Measurements from ENCODE around the gene TRIM54. TPM values are rescaled to one million over a fixed set of nuclear protein-coding genes. Genes with fewer than 3 reads are reported as not detected.

The TRIM54 gene
- total and polyA plus RNA-seq, 8 donors, result 0.13 to 0.87 (median 0.43) TPM; not detected in 4

- Histone ChIP-seq H3K4me1 (peaks cover 5 to 7% (median 6%) of the 10 kb centered on the region in 4 donors), H3K36me3 (peaks cover 13 to 23% (median 18%) of the 10 kb centered on the region in 4 donors), H3K4me3 (no peak overlapping the region), H3K27me3 (peaks cover 0 to 34% (median 18%) of the 10 kb centered on the region in 3 donors), H3K9me3 (no peaks in the 10 kb centered on the region), H3K27ac (no peak overlapping the region)
- intact Hi-C loops (cut with DNase I; ENCODE audit: low total_unique reads), result no loop called here
- 64 to 88% (median 81%) methylated on average over 4 of the region's 4 CpGs for WGBS, 5 donors
- DNase-seq, result no peak
- no peak for TF ChIP-seq EP300 (IDR thresholded peaks at IDR 0.05)
- no peak for TF ChIP-seq POLR2AphosphoS5 (IDR thresholded peaks at IDR 0.05)
- no peak for TF ChIP-seq POLR2A (IDR thresholded peaks at IDR 0.05)
- TF ChIP-seq CTCF (IDR thresholded peaks at IDR 0.05), result no peak
Observed at GRCh38 chr2:27247893-27248292, 34.3 kb upstream of the TRIM54 start.

- H3K4me1 ChIP-seq, result peaks cover 5 to 7% (median 6%) of the 10 kb centered on the region in 4 donors
- H3K9me3 ChIP-seq, result no peaks in the 10 kb centered on the region
- intact Hi-C loops (cut with DNase I; ENCODE audit: low total_unique reads), result no loop called here
- no peak for TF ChIP-seq POLR2A (IDR thresholded peaks at IDR 0.05)
- TF ChIP-seq POLR2AphosphoS5 (IDR thresholded peaks at IDR 0.05), result no peak
- TF ChIP-seq CTCF (IDR thresholded peaks at IDR 0.05), result no peak
- no peak for TF ChIP-seq EP300 (IDR thresholded peaks at IDR 0.05)
- DNase-seq, result no peak
- WGBS, 5 donors, result 43 to 62% (median 51%) methylated on average over 12 of the region's 12 CpGs
- H3K27ac ChIP-seq, result no peak overlapping the region
- peaks cover 1 to 8% (median 4%) of the 10 kb centered on the region in 4 donors for H3K36me3 ChIP-seq
- peaks cover 0 to 48% (median 18%) of the 10 kb centered on the region in 3 donors for H3K27me3 ChIP-seq
- no peak overlapping the region for H3K4me3 ChIP-seq
Observed at GRCh38 chr2:27249159-27249890, 32.9 kb upstream of the TRIM54 start.

GRCh38 chr2:27249891-27250651 is 32.2 kb upstream of the TRIM54 start:
- peaks cover 0 to 56% (median 18%) of the 10 kb centered on the region in 3 donors for H3K27me3 ChIP-seq
- intact Hi-C loops (cut with DNase I; ENCODE audit: low total_unique reads), result no loop called here
- H3K36me3 ChIP-seq, result peaks cover 0 to 1% (median 0%) of the 10 kb centered on the region in 4 donors
- TF ChIP-seq POLR2A (IDR thresholded peaks at IDR 0.05) (no peak), EP300 (IDR thresholded peaks at IDR 0.05) (no peak), CTCF (IDR thresholded peaks at IDR 0.05) (peak in 5 of 7 experiments; percentile 23 to 61 (median 37))
- WGBS, 5 donors, result 12 to 30% (median 18%) methylated on average over 9 to 22 of the region's 22 CpGs
- H3K27ac ChIP-seq, result no peak overlapping the region
- DNase-seq, result peak; percentile 60 to 77
- no peaks in the 10 kb centered on the region for H3K9me3 ChIP-seq
- H3K4me3 ChIP-seq, result no peak overlapping the region
- peaks cover 5 to 7% (median 6%) of the 10 kb centered on the region in 4 donors for H3K4me1 ChIP-seq

DNA sequence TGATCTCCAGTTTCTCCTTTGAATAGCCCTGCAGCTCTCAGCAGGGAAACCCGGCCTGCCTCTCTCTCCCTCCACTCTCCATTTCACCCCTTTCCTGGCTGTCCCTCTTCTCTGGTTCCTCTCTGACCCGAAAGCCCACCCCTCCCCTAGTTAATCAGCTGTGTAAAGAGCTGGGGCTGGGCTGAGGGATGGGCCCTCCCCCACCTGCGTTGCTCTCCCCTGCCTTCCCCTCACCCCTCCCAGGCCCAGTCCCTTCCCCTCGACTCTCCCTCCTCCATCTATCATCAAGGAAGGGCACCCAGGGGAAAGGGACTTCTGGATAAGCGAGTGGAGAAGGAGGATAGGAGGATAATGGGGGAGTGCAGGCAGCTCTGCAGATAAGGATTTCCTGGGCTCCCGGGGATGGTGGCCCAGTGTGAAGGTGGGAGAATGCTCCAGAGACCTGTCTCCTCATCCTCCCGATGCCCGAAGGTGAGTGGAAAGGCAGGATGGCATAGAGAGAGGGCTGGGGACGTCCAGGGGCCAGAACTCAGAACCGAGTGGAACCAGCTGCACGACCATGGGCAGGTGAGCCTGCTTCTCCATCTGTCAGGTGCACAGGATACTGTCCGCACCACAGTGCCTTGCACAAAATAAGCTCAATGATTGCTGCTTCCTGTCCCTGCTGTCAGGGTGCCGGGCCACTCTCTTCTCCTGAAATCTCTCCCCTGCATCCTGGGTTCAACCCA is 31.4 kb upstream of the TRIM54 start:
- H3K9me3 ChIP-seq, result no peaks in the 10 kb centered on the region
- H3K4me3 ChIP-seq, result no peak overlapping the region
- H3K27me3 ChIP-seq, result peaks cover 0 to 60% (median 18%) of the 10 kb centered on the region in 3 donors
- intact Hi-C loops (cut with DNase I; ENCODE audit: low total_unique reads), result no loop called here
- DNase-seq, result no peak
- H3K4me1 ChIP-seq, result peaks cover 5 to 7% (median 6%) of the 10 kb centered on the region in 4 donors
- no peak overlapping the region for H3K27ac ChIP-seq
- 52 to 62% (median 53%) methylated on average over 13 of the region's 13 CpGs for WGBS, 5 donors
- H3K36me3 ChIP-seq, result no peaks in the 10 kb centered on the region
- TF ChIP-seq POLR2AphosphoS5 (IDR thresholded peaks at IDR 0.05), result no peak
- TF ChIP-seq CTCF (IDR thresholded peaks at IDR 0.05), result no peak
- no peak for TF ChIP-seq POLR2A (IDR thresholded peaks at IDR 0.05)
- TF ChIP-seq EP300 (IDR thresholded peaks at IDR 0.05), result no peak

Measured in stomach (tissue), 9 donors.